ENCODE data around the gene MN1. TPM values are rescaled to one million over a fixed set of nuclear protein-coding genes. Genes with fewer than 3 reads are reported as not detected.

MN1 gene
- total RNA-seq, 2 experiments from 2014 or later, result 0.12 TPM; not detected in 1

- peak; percentile 7 for DNase-seq
- Mint-ChIP-seq H3K9me3 (peaks cover 2% of the 10 kb centered on the region), H3K4me1 (ENCODE audit: low read depth) (no peaks in the 10 kb centered on the region), H3K36me3 (ENCODE audit: low read depth) (no peaks in the 10 kb centered on the region), H3K27me3 (ENCODE audit: low read depth) (peaks cover 21% of the 10 kb centered on the region), H3K27ac (no peak overlapping the region), H3K4me3 (no peak overlapping the region)
- intact Hi-C loops (cut with micrococcal nuclease), result no loop called here
- CTCF ChIA-PET, result no interaction called here
Observed at GRCh38 chr22:27726686-27727449, 74.7 kb downstream of the MN1 start.

- Mint-ChIP-seq H3K27me3 (ENCODE audit: low read depth) (peaks cover 21% of the 10 kb centered on the region), H3K36me3 (ENCODE audit: low read depth) (no peaks in the 10 kb centered on the region), H3K4me1 (ENCODE audit: low read depth) (no peaks in the 10 kb centered on the region), H3K27ac (no peak overlapping the region), H3K9me3 (peaks cover 2% of the 10 kb centered on the region), H3K4me3 (no peak overlapping the region)
- intact Hi-C loops (cut with micrococcal nuclease), result no loop called here
- CTCF ChIA-PET, result no interaction called here
- no peak for DNase-seq
Observed at GRCh38 chr22:27726331-27726685, 75.2 kb downstream of the MN1 start.

DNA sequence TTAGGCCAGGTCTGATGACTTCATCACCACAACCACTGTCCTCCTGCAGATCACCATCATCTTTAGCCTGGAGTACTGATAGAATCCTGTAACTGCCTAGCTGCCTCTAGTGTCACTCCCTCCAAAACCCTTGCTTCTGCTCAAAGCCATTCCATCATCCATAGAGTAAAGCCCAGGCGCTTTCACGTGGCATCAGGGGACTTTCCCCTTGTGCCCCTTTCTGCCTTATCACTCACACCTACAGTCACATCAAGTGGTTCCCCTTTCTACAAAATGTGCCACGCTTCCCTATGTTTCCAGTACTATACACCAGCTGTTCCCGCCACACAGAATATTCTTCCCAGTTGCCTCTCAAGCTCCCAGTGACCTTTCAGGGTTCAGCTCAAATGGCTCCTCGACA, 75.9 kb downstream of the MN1 start:
- CTCF ChIA-PET, result no interaction called here
- peaks cover 21% of the 10 kb centered on the region for H3K27me3 Mint-ChIP-seq (ENCODE audit: low read depth)
- H3K27ac Mint-ChIP-seq, result no peak overlapping the region
- H3K36me3 Mint-ChIP-seq (ENCODE audit: low read depth), result no peaks in the 10 kb centered on the region
- no peaks in the 10 kb centered on the region for H3K4me1 Mint-ChIP-seq (ENCODE audit: low read depth)
- peaks cover 2% of the 10 kb centered on the region for H3K9me3 Mint-ChIP-seq
- intact Hi-C loops (cut with micrococcal nuclease), result no loop called here
- DNase-seq, result no peak
- no peak overlapping the region for H3K4me3 Mint-ChIP-seq

DNA sequence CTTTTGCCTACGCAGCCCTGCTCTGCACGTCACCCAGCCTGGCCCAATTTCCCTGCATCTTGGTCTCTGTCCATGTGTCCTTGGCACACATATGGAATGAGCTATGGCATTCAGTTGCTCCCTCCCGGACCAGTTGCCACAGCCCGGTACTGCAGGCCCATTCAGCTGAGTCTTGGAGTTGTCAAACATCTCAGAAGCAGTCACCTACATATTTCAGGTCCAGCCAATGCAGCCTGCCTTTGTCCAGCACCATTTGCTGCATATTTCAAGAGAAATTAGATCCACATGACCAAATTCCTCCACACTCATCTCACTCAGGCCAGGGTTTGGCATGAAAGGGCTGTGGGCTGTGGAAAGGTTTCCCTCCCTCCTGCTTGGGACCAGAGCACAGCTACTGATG, 76.8 kb downstream of the MN1 start:
- H3K9me3 Mint-ChIP-seq, result peaks cover 2% of the 10 kb centered on the region
- CTCF ChIA-PET, result no interaction called here
- intact Hi-C loops (cut with micrococcal nuclease), result no loop called here
- no peak for DNase-seq
- H3K4me1 Mint-ChIP-seq (ENCODE audit: low read depth), result no peaks in the 10 kb centered on the region
- H3K4me3 Mint-ChIP-seq, result no peak overlapping the region
- no peak overlapping the region for H3K27ac Mint-ChIP-seq
- H3K27me3 Mint-ChIP-seq (ENCODE audit: low read depth), result peaks cover 21% of the 10 kb centered on the region
- H3K36me3 Mint-ChIP-seq (ENCODE audit: low read depth), result no peaks in the 10 kb centered on the region

DNA sequence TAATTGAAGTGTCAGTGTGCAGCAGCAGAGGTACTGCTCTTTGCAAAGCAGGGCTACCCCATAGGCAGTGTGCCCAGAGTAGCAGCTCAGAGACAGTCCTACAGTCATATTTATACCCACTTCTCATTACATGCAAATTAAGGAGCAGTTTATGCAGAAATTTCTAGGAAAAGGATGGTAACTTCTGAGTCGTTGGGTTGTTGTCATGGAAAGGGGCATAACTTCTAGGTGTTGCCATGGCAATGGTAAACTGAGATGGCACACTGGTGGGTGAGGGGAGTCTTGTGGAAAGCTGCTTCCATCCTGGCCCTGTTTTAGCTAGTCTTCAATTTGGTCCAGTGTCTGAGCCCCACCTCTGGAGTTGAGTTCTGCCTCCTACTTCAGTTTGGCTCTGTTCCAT, 77.4 kb downstream of the MN1 start:
- Mint-ChIP-seq H3K4me3 (no peak overlapping the region), H3K36me3 (ENCODE audit: low read depth) (no peaks in the 10 kb centered on the region), H3K4me1 (ENCODE audit: low read depth) (no peaks in the 10 kb centered on the region), H3K9me3 (peaks cover 2% of the 10 kb centered on the region), H3K27ac (no peak overlapping the region), H3K27me3 (ENCODE audit: low read depth) (peaks cover 19% of the 10 kb centered on the region)
- CTCF ChIA-PET, result no interaction called here
- no peak for DNase-seq
- intact Hi-C loops (cut with micrococcal nuclease), result no loop called here

- Mint-ChIP-seq H3K4me3 (no peak overlapping the region), H3K4me1 (ENCODE audit: low read depth) (no peaks in the 10 kb centered on the region), H3K36me3 (ENCODE audit: low read depth) (no peaks in the 10 kb centered on the region), H3K9me3 (peaks cover 2% of the 10 kb centered on the region), H3K27ac (no peak overlapping the region), H3K27me3 (ENCODE audit: low read depth) (peaks cover 20% of the 10 kb centered on the region)
- CTCF ChIA-PET, result interaction anchor here (0.6 kb wide), 1 partner anchor 56 kb away, joined by 4 read pairs; no protein-coding TSS in a partner anchor
- intact Hi-C loops (cut with micrococcal nuclease), result no loop called here
- DNase-seq, result no peak
Observed at GRCh38 chr22:27723708-27724107, 77.8 kb downstream of the MN1 start.

- Mint-ChIP-seq H3K27ac (no peak overlapping the region), H3K27me3 (ENCODE audit: low read depth) (peaks cover 23% of the 10 kb centered on the region), H3K4me3 (no peak overlapping the region), H3K9me3 (peaks cover 2% of the 10 kb centered on the region), H3K4me1 (ENCODE audit: low read depth) (no peaks in the 10 kb centered on the region), H3K36me3 (ENCODE audit: low read depth) (no peaks in the 10 kb centered on the region)
- intact Hi-C loops (cut with micrococcal nuclease), result no loop called here
- no peak for DNase-seq
- CTCF ChIA-PET, result interaction anchor here (0.6 kb wide), 1 partner anchor 55 kb away, joined by 4 read pairs; no protein-coding TSS in a partner anchor
Observed at GRCh38 chr22:27723158-27723557, 78.4 kb downstream of the MN1 start.

DNA sequence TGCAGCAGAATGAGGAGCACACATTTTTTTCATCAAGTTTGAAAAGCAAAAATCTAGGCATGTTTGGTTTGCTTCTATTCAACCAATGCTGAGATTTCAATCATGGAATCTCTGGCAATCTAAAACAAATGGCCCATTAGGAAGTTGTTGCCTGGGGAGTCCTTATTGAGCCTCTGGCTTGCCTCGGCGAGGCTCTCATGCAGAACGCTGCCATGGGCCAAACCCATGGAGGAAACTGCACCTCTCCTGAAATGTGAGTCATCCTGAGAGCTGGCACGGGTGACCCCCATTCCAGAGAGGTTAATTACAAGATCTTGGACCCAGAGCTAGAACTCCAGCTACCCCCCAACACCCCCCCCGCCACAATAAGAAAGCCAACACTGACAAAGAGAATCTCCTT, 80.7 kb downstream of the MN1 start:
- Mint-ChIP-seq H3K27ac (no peak overlapping the region), H3K9me3 (peaks cover 2% of the 10 kb centered on the region), H3K27me3 (ENCODE audit: low read depth) (peaks cover 26% of the 10 kb centered on the region), H3K4me3 (no peak overlapping the region), H3K4me1 (ENCODE audit: low read depth) (no peaks in the 10 kb centered on the region), H3K36me3 (ENCODE audit: low read depth) (no peaks in the 10 kb centered on the region)
- CTCF ChIA-PET, result interaction anchor here (0.6 kb wide), 1 partner anchor 868 kb away, joined by 3 read pairs; no protein-coding TSS in a partner anchor
- DNase-seq, result no peak
- intact Hi-C loops (cut with micrococcal nuclease), result no loop called here

DNA sequence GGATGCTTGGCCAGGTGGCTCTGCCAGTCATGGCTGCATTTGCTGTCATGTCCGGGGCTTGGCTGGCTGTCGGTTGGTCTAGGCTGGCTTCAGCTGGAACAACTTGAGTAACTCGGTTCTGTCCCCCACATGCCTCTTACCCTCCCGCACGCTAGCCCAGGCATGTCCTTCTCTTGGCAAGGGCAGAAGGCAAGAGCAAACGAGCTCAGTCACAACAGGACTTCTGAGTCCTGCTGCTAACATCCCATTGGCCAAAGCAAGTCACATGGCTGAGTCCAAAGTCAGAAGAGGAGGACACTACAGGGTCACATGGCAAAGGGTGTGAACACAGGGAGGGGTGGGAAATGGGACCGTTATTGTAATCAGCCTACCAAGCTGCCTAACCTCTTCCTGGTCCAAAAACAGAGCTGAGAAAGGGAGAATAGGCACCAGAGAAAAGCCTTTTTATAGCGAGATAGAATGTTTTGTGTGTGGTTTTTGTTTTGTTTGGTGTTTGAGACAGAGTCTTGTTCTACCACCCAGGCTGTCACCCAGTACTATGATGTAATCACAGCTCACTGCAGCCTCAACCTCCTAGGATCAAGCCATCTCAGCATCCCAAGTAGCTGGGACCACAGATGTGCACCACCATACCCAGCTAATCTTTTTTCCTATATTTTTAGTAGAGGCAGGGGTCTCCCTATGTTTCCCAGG, 81.9 kb downstream of the MN1 start:
- CTCF ChIA-PET, result no interaction called here
- H3K9me3 Mint-ChIP-seq, result no peaks in the 10 kb centered on the region
- H3K27me3 Mint-ChIP-seq (ENCODE audit: low read depth), result peaks cover 28% of the 10 kb centered on the region
- no peaks in the 10 kb centered on the region for H3K36me3 Mint-ChIP-seq (ENCODE audit: low read depth)
- no peaks in the 10 kb centered on the region for H3K4me1 Mint-ChIP-seq (ENCODE audit: low read depth)
- no peak overlapping the region for H3K27ac Mint-ChIP-seq
- H3K4me3 Mint-ChIP-seq, result no peak overlapping the region
- peak; percentile 6 for DNase-seq
- intact Hi-C loops (cut with micrococcal nuclease), result no loop called here

DNA sequence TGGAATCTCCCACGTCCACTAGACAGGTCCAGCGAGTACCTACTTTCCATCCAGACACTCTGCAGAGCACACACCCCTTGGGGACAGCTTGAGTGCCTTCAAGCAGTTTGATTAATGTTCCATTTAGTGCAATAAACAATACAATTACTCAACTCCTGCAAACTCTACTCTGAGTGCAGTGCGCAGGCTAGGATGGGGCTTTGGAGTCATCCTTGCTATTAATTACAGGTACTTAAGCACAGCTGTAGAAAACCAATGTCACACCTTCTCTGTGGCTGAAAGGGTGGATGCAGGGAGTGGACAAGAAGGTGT, 82.6 kb downstream of the MN1 start:
- CTCF ChIA-PET, result no interaction called here
- intact Hi-C loops (cut with micrococcal nuclease), result no loop called here
- Mint-ChIP-seq H3K9me3 (no peaks in the 10 kb centered on the region), H3K27me3 (ENCODE audit: low read depth) (peaks cover 29% of the 10 kb centered on the region), H3K27ac (no peak overlapping the region), H3K4me1 (ENCODE audit: low read depth) (no peaks in the 10 kb centered on the region), H3K36me3 (ENCODE audit: low read depth) (no peaks in the 10 kb centered on the region), H3K4me3 (no peak overlapping the region)
- DNase-seq, result no peak

DNA sequence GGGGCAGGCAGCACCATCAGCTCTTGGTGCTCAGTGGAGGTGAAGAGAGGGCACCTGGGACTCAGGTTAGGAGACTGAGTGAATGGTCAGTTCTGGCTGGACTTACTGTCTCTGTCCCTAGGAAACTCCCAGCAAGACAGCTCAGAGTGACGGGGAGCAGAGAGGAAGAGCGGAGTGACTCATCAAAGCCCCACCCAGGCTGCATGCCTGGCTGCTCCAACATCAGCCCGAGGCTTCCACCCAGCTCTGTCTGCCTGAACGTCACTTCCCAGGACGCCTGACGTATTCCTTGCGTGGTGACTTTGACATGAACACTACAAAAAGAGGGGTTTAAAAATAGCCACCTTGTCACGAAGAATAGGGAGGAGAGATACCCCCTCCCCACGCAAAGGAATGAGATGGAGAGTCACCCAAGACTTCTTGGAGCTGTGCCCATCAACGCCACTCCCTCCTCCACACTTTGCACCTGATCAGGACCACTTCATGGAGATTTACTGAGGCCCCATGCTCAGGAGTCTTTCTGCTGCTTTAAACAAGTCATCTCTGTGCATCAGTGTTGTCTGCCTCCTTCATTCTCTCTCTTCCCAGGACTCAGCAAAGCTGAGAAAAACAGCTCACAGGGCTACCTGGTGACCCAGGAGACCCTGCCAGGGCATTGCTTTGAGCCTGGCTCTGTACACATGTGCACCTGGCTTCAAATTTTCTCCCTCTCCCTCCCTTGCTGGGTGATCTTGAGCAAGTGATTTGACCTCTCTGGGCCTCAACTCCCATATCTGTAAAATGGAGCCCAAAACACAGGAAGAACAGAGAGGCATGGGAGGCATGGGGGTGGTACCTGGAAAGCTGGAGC, 83.1 kb downstream of the MN1 start:
- CTCF ChIA-PET, result no interaction called here
- H3K4me1 Mint-ChIP-seq (ENCODE audit: low read depth), result no peaks in the 10 kb centered on the region
- intact Hi-C loops (cut with micrococcal nuclease), result no loop called here
- H3K4me3 Mint-ChIP-seq, result no peak overlapping the region
- no peaks in the 10 kb centered on the region for H3K9me3 Mint-ChIP-seq
- no peak for DNase-seq
- no peaks in the 10 kb centered on the region for H3K36me3 Mint-ChIP-seq (ENCODE audit: low read depth)
- peaks cover 29% of the 10 kb centered on the region for H3K27me3 Mint-ChIP-seq (ENCODE audit: low read depth)
- H3K27ac Mint-ChIP-seq, result no peak overlapping the region

DNA sequence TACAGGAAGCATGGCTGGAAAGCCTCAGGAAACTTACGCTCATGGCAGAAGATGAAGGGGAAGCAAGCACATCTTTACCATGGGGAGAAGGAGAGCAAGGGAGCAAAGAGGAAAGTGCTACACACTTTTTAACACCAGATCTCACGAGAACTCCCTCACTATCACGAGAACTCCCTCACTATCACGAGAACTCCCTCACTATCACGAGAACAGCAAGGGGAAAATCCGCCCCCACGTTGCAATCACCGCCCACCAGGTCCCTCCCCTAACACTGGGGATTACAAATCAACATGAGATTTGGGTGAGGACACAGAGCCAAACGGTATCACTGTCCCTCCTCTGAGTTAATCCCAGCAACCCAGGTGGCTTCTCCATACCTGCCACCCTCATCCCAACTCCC, 84.5 kb downstream of the MN1 start:
- CTCF ChIA-PET, result no interaction called here
- Mint-ChIP-seq H3K36me3 (ENCODE audit: low read depth) (no peaks in the 10 kb centered on the region), H3K27ac (no peak overlapping the region), H3K4me3 (no peak overlapping the region), H3K4me1 (ENCODE audit: low read depth) (no peaks in the 10 kb centered on the region), H3K9me3 (no peaks in the 10 kb centered on the region), H3K27me3 (ENCODE audit: low read depth) (peaks cover 30% of the 10 kb centered on the region)
- intact Hi-C loops (cut with micrococcal nuclease), result no loop called here
- DNase-seq, result no peak

Data from activated naive CD4-positive, alpha-beta T cell treated with anti-CD3 and anti-CD28 coated beads for 36 hours (primary cell).